ENCODE results near the gene RBM44. TPM values are rescaled to one million over a fixed set of nuclear protein-coding genes. Genes with fewer than 3 reads are reported as not detected.

The RBM44 gene
- total RNA-seq, 2 experiments from 2014 or later, result 2.8 to 2.9 TPM

- Mint-ChIP-seq H3K9me3 (no peaks in the 10 kb centered on the region), H3K27ac (no peak overlapping the region), H3K4me3 (no peak overlapping the region), H3K36me3 (ENCODE audit: low read depth) (no peaks in the 10 kb centered on the region), H3K4me1 (ENCODE audit: low read depth) (peaks cover 19% of the 10 kb centered on the region), H3K27me3 (peaks cover 19% of the 10 kb centered on the region)
- H3K9me3 ChIP-seq (ENCODE audit: control insufficient read depth in 1 of 2, insufficient read depth in 1 of 2, low read length in 2 of 2), result peaks cover 0 to 4% of the 10 kb centered on the region in 2 experiments
- no peaks in the 10 kb centered on the region for H3K36me3 ChIP-seq (ENCODE audit: insufficient read depth, low read length)
- H3K4me3 ChIP-seq (ENCODE audit: low read length), result no peak overlapping the region
- peaks cover 10% of the 10 kb centered on the region for H3K4me1 ChIP-seq (ENCODE audit: insufficient read depth, low read length)
- H3K27me3 ChIP-seq (ENCODE audit: control insufficient read depth in 1 of 2, insufficient read depth in 2 of 2, low read length in 2 of 2), result peaks cover 3 to 13% of the 10 kb centered on the region in 2 experiments
- no peak overlapping the region for H3K27ac ChIP-seq (ENCODE audit: low read depth in 1 of 2, low read length in 2 of 2)
- ChIA-PET POLR2A (interaction anchor here (0.6 kb wide), 1 partner anchor 525 kb away, joined by 3 read pairs; no protein-coding TSS in a partner anchor), CTCF (no interaction called here)
- DNase-seq (peak in 1 of 14 experiments; percentile 15), ATAC-seq (ENCODE audit: poor library complexity) (no peak)
- intact Hi-C loops (cut with DNase I, micrococcal nuclease), result no loop called here
- TF ChIP-seq CTCF (IDR thresholded peaks at IDR 0.05), result no peak
These were observed 70.2 kb downstream of the RBM44 start for GRCh38 chr2:237868631-237869342.

- intact Hi-C loops (cut with DNase I, micrococcal nuclease), result no loop called here
- H3K27me3 Mint-ChIP-seq, result peaks cover 19% of the 10 kb centered on the region
- Histone ChIP-seq H3K36me3 (ENCODE audit: insufficient read depth, low read length) (no peaks in the 10 kb centered on the region), H3K4me3 (ENCODE audit: low read length) (no peak overlapping the region), H3K4me1 (ENCODE audit: insufficient read depth, low read length) (peaks cover 13% of the 10 kb centered on the region), H3K27me3 (ENCODE audit: control insufficient read depth in 1 of 2, insufficient read depth in 2 of 2, low read length in 2 of 2) (peaks cover 3 to 13% of the 10 kb centered on the region in 2 experiments), H3K27ac (ENCODE audit: low read depth in 1 of 2, low read length in 2 of 2) (no peak overlapping the region), H3K9me3 (ENCODE audit: control insufficient read depth in 1 of 2, insufficient read depth in 1 of 2, low read length in 2 of 2) (peaks cover 0 to 4% of the 10 kb centered on the region in 2 experiments)
- no peak for DNase-seq
- ChIA-PET CTCF (no interaction called here), POLR2A (no interaction called here)
- ATAC-seq (ENCODE audit: poor library complexity), result no peak
- H3K4me1 Mint-ChIP-seq (ENCODE audit: low read depth), result peaks cover 21% of the 10 kb centered on the region
- H3K27ac Mint-ChIP-seq, result no peak overlapping the region
- no peaks in the 10 kb centered on the region for H3K36me3 Mint-ChIP-seq (ENCODE audit: low read depth)
- H3K9me3 Mint-ChIP-seq, result no peaks in the 10 kb centered on the region
- no peak for TF ChIP-seq CTCF (IDR thresholded peaks at IDR 0.05)
- no peak overlapping the region for H3K4me3 Mint-ChIP-seq
These were observed 70.9 kb downstream of the RBM44 start for GRCh38 chr2:237869343-237870102.

- H3K4me1 ChIP-seq (ENCODE audit: insufficient read depth, low read length), result peaks cover 13% of the 10 kb centered on the region
- ChIA-PET POLR2A (no interaction called here), CTCF (no interaction called here)
- H3K4me3 ChIP-seq (ENCODE audit: low read length), result no peak overlapping the region
- H3K36me3 ChIP-seq (ENCODE audit: insufficient read depth, low read length), result no peaks in the 10 kb centered on the region
- peaks cover 0 to 4% of the 10 kb centered on the region in 2 experiments for H3K9me3 ChIP-seq (ENCODE audit: control insufficient read depth in 1 of 2, insufficient read depth in 1 of 2, low read length in 2 of 2)
- no peak for DNase-seq
- Mint-ChIP-seq H3K36me3 (ENCODE audit: low read depth) (no peaks in the 10 kb centered on the region), H3K4me1 (ENCODE audit: low read depth) (peaks cover 21% of the 10 kb centered on the region), H3K27me3 (peaks cover 19% of the 10 kb centered on the region), H3K27ac (no peak overlapping the region), H3K4me3 (no peak overlapping the region), H3K9me3 (no peaks in the 10 kb centered on the region)
- no peak for TF ChIP-seq CTCF (IDR thresholded peaks at IDR 0.05)
- intact Hi-C loops (cut with DNase I, micrococcal nuclease), result no loop called here
- ATAC-seq (ENCODE audit: poor library complexity), result no peak
- H3K27ac ChIP-seq (ENCODE audit: low read depth in 1 of 2, low read length in 2 of 2), result no peak overlapping the region
- peaks cover 3 to 13% of the 10 kb centered on the region in 2 experiments for H3K27me3 ChIP-seq (ENCODE audit: control insufficient read depth in 1 of 2, insufficient read depth in 2 of 2, low read length in 2 of 2)
These were observed 71.5 kb downstream of the RBM44 start for GRCh38 chr2:237870126-237870525.
